ENCODE results near the gene SEC14L5.

DNA sequence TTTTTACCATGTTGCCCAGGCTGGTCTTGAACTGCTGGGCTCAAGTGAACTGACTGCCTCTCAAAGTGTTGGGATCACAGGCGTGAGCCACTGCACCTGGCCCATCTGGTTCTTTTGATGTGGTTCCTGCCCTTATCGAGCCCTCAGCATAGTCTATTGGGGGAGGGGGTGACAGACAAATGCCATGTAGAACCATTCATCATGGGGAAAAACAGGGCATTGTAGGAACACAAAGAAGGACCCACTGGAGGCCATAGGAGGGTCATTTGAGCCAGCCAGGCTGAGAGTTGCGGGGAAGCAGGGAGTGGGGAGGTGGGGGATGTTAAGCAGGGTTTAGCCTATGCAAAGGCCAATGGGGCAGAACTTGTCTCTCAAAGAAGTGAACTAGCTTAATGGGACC is 11.9 kb downstream of the SEC14L5 start:
- TF ChIP-seq, protein P1, sequence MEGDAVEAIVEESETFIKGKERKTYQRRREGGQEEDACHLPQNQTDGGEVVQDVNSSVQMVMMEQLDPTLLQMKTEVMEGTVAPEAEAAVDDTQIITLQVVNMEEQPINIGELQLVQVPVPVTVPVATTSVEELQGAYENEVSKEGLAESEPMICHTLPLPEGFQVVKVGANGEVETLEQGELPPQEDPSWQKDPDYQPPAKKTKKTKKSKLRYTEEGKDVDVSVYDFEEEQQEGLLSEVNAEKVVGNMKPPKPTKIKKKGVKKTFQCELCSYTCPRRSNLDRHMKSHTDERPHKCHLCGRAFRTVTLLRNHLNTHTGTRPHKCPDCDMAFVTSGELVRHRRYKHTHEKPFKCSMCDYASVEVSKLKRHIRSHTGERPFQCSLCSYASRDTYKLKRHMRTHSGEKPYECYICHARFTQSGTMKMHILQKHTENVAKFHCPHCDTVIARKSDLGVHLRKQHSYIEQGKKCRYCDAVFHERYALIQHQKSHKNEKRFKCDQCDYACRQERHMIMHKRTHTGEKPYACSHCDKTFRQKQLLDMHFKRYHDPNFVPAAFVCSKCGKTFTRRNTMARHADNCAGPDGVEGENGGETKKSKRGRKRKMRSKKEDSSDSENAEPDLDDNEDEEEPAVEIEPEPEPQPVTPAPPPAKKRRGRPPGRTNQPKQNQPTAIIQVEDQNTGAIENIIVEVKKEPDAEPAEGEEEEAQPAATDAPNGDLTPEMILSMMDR (conservative IDR thresholded peaks at IDR 0.05), result no peak
- no peak for TF ChIP-seq ZFX (IDR thresholded peaks at IDR 0.05)
